Vagina (tissue), 2 donors: Measurements from ENCODE around the gene RAB3GAP2. TPM values are rescaled to one million over a fixed set of nuclear protein-coding genes. Genes with fewer than 3 reads are reported as not detected.

ENCODE experiments used
- DNase-seq, 2 donors: peaks; one replicate each; pipeline ENCODE4 v3.0.0-alpha.2; 2017; ENCODE audit errors: extremely low spot score in 2 of 2
- H3K27ac ChIP-seq: fragments of 200-600 bp; sonication (generic); one replicate; pipeline ENCODE4 v1.5.1; 2019
- H3K27me3 ChIP-seq: fragments of 200-600 bp; sonication (generic); one replicate; pipeline ENCODE4 v1.5.1; 2019
- H3K36me3 ChIP-seq, 2 donors: fragments of 200-600 bp; sonication (generic); one replicate each; pipeline ENCODE4 v1.5.1; 2017 to 2019
- H3K4me1 ChIP-seq: fragments of 200-600 bp; sonication (generic); one replicate; pipeline ENCODE4 v1.5.1; 2019
- H3K4me3 ChIP-seq, 2 donors: fragments of 200-600 bp; sonication (generic); 1 replicate in 1 of 2; 2 replicates in 1 of 2; pipeline ENCODE4 v1.5.1; 2016 to 2019
- H3K9me3 ChIP-seq: fragments of 200-600 bp; sonication (generic); one replicate; pipeline ENCODE4 v1.5.1; 2019
- CTCF ChIP-seq, 3 experiments: fragments of 450-650 bp in 2 of 3; fragments of 200-600 bp in 1 of 3; sonication (generic) in 1 of 3; IDR thresholded peaks; one replicate each; pipeline ENCODE4 v1.5.1; 2017 to 2019; ENCODE audit warnings: antibody characterized with exemption in 3 of 3, mild to moderate bottlenecking in 2 of 3, moderate library complexity in 2 of 3
- POLR2A ChIP-seq, 2 donors: fragments of 450-650 bp; IDR thresholded peaks; one replicate each; pipeline ENCODE4 v1.6.1; 2017; ENCODE audit warnings: antibody characterized with exemption in 2 of 2, mild to moderate bottlenecking in 2 of 2, moderate library complexity in 2 of 2
- POLR2AphosphoS5 ChIP-seq, 2 donors: sonication (generic); formaldehyde crosslinking; IDR thresholded peaks; one replicate each; pipeline ENCODE4 v1.9.0; 2017; ENCODE audit warnings: antibody characterized with exemption in 2 of 2, mild to moderate bottlenecking in 2 of 2, low read depth in 1 of 2; ENCODE audit not compliant: insufficient read depth in 1 of 2
- intact Hi-C: fragments of 100-400 bp; cut with DNase I; formaldehyde crosslinking; loops from one replicate; pipeline ENCODE4 v1.15.1; 2023
- total RNA-seq: library from RNA; depleted of rRNA; stranded (reverse); fragments of >200 nt; gene quantifications from one replicate; pipeline ENCODE4 v1.2.3, GENCODE V29; 2016

RAB3GAP2 gene
- total RNA-seq, 1 donor from 2014 or later = 16.9 TPM

DNA sequence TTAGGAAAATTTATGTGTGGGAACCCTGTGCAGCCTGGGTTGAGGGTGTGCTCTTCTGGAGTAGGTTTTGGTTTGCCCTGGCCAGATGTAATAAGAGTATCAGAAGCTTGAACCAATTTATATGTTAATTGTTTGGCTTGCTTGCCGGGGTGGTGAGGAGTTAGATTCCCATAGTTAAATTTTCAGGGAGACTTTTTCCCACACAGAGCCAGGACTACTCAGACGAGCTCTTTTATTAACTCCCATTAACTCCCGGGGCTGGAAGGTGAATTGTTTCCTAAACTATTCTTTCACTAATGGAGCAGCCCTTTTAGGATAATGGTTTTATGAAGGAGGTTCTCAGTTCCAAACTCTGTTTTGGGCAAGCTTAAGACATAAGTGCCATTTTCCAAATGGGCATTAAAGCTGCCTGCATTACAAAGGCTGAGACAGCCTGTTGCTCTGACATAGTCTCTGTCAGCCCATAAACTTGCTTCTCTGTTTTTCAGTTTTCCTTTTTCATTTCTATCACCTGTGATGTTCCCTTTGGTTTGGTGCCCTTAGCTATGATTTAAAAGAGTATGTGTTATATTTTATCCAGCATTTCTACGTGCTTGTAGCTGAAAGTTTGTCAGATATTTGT is 18.0 kb upstream of the RAB3GAP2 start:
- DNase-seq = no peak
- Histone ChIP-seq H3K9me3 (no peaks in the 10 kb centered on the region), H3K4me1 (no peaks in the 10 kb centered on the region), H3K36me3 (no peaks in the 10 kb centered on the region), H3K27ac (no peak overlapping the region), H3K27me3 (no peaks in the 10 kb centered on the region), H3K4me3 (no peak overlapping the region)
- no peak for TF ChIP-seq POLR2AphosphoS5 (IDR thresholded peaks at IDR 0.05; ENCODE audit: insufficient read depth in 1 of 2, low read depth in 1 of 2)
- TF ChIP-seq POLR2A (IDR thresholded peaks at IDR 0.05) = no peak
- TF ChIP-seq CTCF (IDR thresholded peaks at IDR 0.05) = no peak
- intact Hi-C loops = no loop called here

- Histone ChIP-seq H3K36me3 (no peaks in the 10 kb centered on the region), H3K27ac (no peak overlapping the region), H3K4me3 (no peak overlapping the region), H3K4me1 (no peaks in the 10 kb centered on the region), H3K9me3 (no peaks in the 10 kb centered on the region), H3K27me3 (no peaks in the 10 kb centered on the region)
- DNase-seq = no peak
- no peak for TF ChIP-seq CTCF (IDR thresholded peaks at IDR 0.05)
- no peak for TF ChIP-seq POLR2AphosphoS5 (IDR thresholded peaks at IDR 0.05; ENCODE audit: insufficient read depth in 1 of 2, low read depth in 1 of 2)
- TF ChIP-seq POLR2A (IDR thresholded peaks at IDR 0.05) = no peak
- intact Hi-C loops = no loop called here
Measured at GRCh38 chr1:220287129-220287528, 14.9 kb upstream of the RAB3GAP2 start.

GRCh38 chr1:220283625-220284024 is 11.4 kb upstream of the RAB3GAP2 start:
- Histone ChIP-seq H3K4me3 (no peak overlapping the region), H3K27ac (no peak overlapping the region), H3K4me1 (no peaks in the 10 kb centered on the region), H3K9me3 (no peaks in the 10 kb centered on the region), H3K36me3 (no peaks in the 10 kb centered on the region), H3K27me3 (no peaks in the 10 kb centered on the region)
- no peak for DNase-seq
- no peak for TF ChIP-seq POLR2AphosphoS5 (IDR thresholded peaks at IDR 0.05; ENCODE audit: insufficient read depth in 1 of 2, low read depth in 1 of 2)
- TF ChIP-seq POLR2A (IDR thresholded peaks at IDR 0.05) = no peak
- TF ChIP-seq CTCF (IDR thresholded peaks at IDR 0.05) = no peak
- intact Hi-C loops = no loop called here

DNA sequence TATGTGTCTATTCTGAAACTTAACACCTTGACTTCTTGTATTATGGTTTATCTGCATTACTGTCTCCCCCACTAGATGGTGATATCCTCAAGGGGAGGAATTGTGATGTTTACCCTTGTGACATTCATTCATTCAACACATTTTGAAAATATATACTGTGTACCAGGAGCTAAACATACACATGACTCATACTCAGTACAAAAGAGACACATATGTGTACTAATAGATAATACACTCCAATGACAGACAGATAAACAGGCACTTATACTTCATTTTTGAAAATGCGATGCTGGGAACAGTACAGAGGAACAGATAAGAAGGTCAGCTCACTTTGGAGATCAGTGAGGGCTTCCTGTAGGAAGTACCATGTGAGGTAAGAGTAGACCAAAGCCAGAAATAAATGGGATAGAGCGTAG is 8.9 kb upstream of the RAB3GAP2 start:
- TF ChIP-seq POLR2AphosphoS5 (IDR thresholded peaks at IDR 0.05; ENCODE audit: insufficient read depth in 1 of 2, low read depth in 1 of 2) (no peak), CTCF (IDR thresholded peaks at IDR 0.05) (peak in 1 of 3 experiments; percentile 38)
- H3K4me1 ChIP-seq = no peaks in the 10 kb centered on the region
- no peak for DNase-seq
- H3K9me3 ChIP-seq = no peaks in the 10 kb centered on the region
- intact Hi-C loops = no loop called here
- no peak overlapping the region for H3K4me3 ChIP-seq
- no peak overlapping the region for H3K27ac ChIP-seq
- H3K36me3 ChIP-seq = no peaks in the 10 kb centered on the region
- H3K27me3 ChIP-seq = no peaks in the 10 kb centered on the region

GRCh38 chr1:220280249-220280648 is 8.0 kb upstream of the RAB3GAP2 start:
- no peak overlapping the region for H3K4me3 ChIP-seq
- intact Hi-C loops = no loop called here
- H3K4me1 ChIP-seq = no peaks in the 10 kb centered on the region
- no peaks in the 10 kb centered on the region for H3K9me3 ChIP-seq
- no peak for DNase-seq
- H3K27ac ChIP-seq = no peak overlapping the region
- no peaks in the 10 kb centered on the region for H3K36me3 ChIP-seq
- no peak for TF ChIP-seq POLR2AphosphoS5 (IDR thresholded peaks at IDR 0.05; ENCODE audit: insufficient read depth in 1 of 2, low read depth in 1 of 2)
- no peak for TF ChIP-seq CTCF (IDR thresholded peaks at IDR 0.05)
- TF ChIP-seq POLR2A (IDR thresholded peaks at IDR 0.05) = no peak
- no peaks in the 10 kb centered on the region for H3K27me3 ChIP-seq
